Peyer's patch (tissue), 4 donors: ENCODE measurements around the gene MT2A. TPM values are rescaled to one million over a fixed set of nuclear protein-coding genes. Genes with fewer than 3 reads are reported as not detected.

ENCODE experiments used
- DNase-seq, 3 donors: peaks; one replicate each; pipeline ENCODE4 v3.0.0-alpha.2; 2017 to 2019
- H3K27ac ChIP-seq, 4 donors: fragments of 200-600 bp; sonication (generic); one replicate each; pipeline ENCODE4 v1.5.1; 2016 to 2019
- H3K27me3 ChIP-seq, 2 donors: fragments of 200-600 bp; sonication (generic); one replicate each; pipeline ENCODE4 v1.5.1; 2019
- H3K36me3 ChIP-seq, 3 donors: fragments of 200-600 bp; sonication (generic); one replicate each; pipeline ENCODE4 v1.5.1; 2016 to 2019
- H3K4me1 ChIP-seq, 4 donors: fragments of 200-600 bp; sonication (generic); one replicate each; pipeline ENCODE4 v1.5.1; 2016 to 2019
- H3K4me3 ChIP-seq, 4 donors: fragments of 200-600 bp; sonication (generic); 1 replicate in 3 of 4; 2 replicates in 1 of 4; pipeline ENCODE4 v1.5.1; 2016 to 2019; ENCODE audit warnings: mild to moderate bottlenecking in 1 of 4
- H3K9me3 ChIP-seq, 4 donors: fragments of 200-600 bp; sonication (generic); one replicate each; pipeline ENCODE4 v1.5.1; 2016 to 2019; ENCODE audit warnings: mild to moderate bottlenecking in 1 of 4
- CTCF ChIP-seq, 6 experiments: fragments of 450-650 bp in 4 of 6; fragments of 200-600 bp in 2 of 6; sonication (generic) in 1 of 6; IDR thresholded peaks; one replicate each; pipeline ENCODE4 v1.5.1; 2017 to 2019; ENCODE audit warnings: antibody characterized with exemption in 6 of 6, mild to moderate bottlenecking in 3 of 6, moderate library complexity in 1 of 6
- POLR2A ChIP-seq, 2 donors: fragments of 450-650 bp; IDR thresholded peaks; one replicate each; pipeline ENCODE4 v1.5.1; 2017; ENCODE audit warnings: antibody characterized with exemption in 2 of 2, mild to moderate bottlenecking in 2 of 2, moderate library complexity in 2 of 2
- total RNA-seq, 4 donors: library from RNA; depleted of rRNA; stranded (reverse); fragments of >200 nt; gene quantifications; one replicate each; pipeline ENCODE4 v1.1.0, GENCODE V29; 2016

MT2A gene
- total RNA-seq, 4 donors from 2014 or later = 33.2 to 1,072 (median 216) TPM

DNA sequence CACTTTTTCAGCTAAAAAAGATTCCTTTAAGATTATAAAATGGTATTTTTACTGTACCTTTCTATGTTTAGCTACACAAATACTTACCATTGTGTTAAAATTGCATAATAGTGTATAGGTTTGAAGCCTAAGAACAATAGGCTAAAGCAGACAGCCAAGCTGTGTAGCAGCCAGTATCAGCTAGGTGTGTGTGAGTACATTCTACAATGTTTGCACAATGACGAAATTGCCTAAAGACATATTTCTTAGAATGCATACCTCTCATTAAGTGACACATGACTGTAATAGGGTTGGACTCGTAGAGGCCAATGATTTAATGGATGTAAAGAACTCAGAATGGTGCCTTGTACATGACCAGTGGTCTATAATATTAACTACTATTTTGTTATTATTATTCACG is 41.4 kb downstream of the MT2A start:
- no peak for DNase-seq
- Histone ChIP-seq H3K4me3 (no peak overlapping the region), H3K36me3 (no peaks in the 10 kb centered on the region), H3K4me1 (no peaks in the 10 kb centered on the region), H3K9me3 (no peaks in the 10 kb centered on the region), H3K27me3 (no peaks in the 10 kb centered on the region), H3K27ac (no peak overlapping the region)
- TF ChIP-seq CTCF (IDR thresholded peaks at IDR 0.05) (no peak), POLR2A (IDR thresholded peaks at IDR 0.05) (no peak)

- no peak within 1 kb of the TSS for H3K27ac ChIP-seq
- H3K9me3 ChIP-seq = no peaks in the 10 kb centered on the region
- no peak for TF ChIP-seq CTCF (IDR thresholded peaks at IDR 0.05)
- no peak for TF ChIP-seq POLR2A (IDR thresholded peaks at IDR 0.05)
- H3K27me3 ChIP-seq = no peaks in the 10 kb centered on the region
- no peak for DNase-seq
- H3K4me1 ChIP-seq = no peaks in the 10 kb centered on the region
- H3K4me3 ChIP-seq = no peak within 1 kb of the TSS
- no peaks in the 10 kb centered on the region for H3K36me3 ChIP-seq
Observed at GRCh38 chr16:56651586-56651985, 43.2 kb downstream of the MT2A start, which contains the start of gene MT1B. MT1B (plus strand) TSS chr16:56651886; CDS start chr16:56651954, 68 bp downstream.

- Histone ChIP-seq H3K27ac (no peak overlapping the region), H3K27me3 (no peaks in the 10 kb centered on the region), H3K36me3 (no peaks in the 10 kb centered on the region), H3K9me3 (no peaks in the 10 kb centered on the region), H3K4me1 (no peaks in the 10 kb centered on the region), H3K4me3 (no peak overlapping the region)
- DNase-seq = no peak
- no peak for TF ChIP-seq CTCF (IDR thresholded peaks at IDR 0.05)
- TF ChIP-seq POLR2A (IDR thresholded peaks at IDR 0.05) = no peak
Observed at GRCh38 chr16:56652600-56652999, 44.2 kb downstream of the MT2A start.

GRCh38 chr16:56653218-56653617 is 44.8 kb downstream of the MT2A start:
- Histone ChIP-seq H3K4me1 (peaks cover 0 to 3% (median under 1%) of the 10 kb centered on the region in 4 donors), H3K27ac (no peak overlapping the region), H3K4me3 (no peak overlapping the region), H3K36me3 (no peaks in the 10 kb centered on the region), H3K9me3 (no peaks in the 10 kb centered on the region), H3K27me3 (no peaks in the 10 kb centered on the region)
- TF ChIP-seq POLR2A (IDR thresholded peaks at IDR 0.05) = no peak
- no peak for TF ChIP-seq CTCF (IDR thresholded peaks at IDR 0.05)
- DNase-seq = peak in 1 of 3 donors; percentile 59

DNA sequence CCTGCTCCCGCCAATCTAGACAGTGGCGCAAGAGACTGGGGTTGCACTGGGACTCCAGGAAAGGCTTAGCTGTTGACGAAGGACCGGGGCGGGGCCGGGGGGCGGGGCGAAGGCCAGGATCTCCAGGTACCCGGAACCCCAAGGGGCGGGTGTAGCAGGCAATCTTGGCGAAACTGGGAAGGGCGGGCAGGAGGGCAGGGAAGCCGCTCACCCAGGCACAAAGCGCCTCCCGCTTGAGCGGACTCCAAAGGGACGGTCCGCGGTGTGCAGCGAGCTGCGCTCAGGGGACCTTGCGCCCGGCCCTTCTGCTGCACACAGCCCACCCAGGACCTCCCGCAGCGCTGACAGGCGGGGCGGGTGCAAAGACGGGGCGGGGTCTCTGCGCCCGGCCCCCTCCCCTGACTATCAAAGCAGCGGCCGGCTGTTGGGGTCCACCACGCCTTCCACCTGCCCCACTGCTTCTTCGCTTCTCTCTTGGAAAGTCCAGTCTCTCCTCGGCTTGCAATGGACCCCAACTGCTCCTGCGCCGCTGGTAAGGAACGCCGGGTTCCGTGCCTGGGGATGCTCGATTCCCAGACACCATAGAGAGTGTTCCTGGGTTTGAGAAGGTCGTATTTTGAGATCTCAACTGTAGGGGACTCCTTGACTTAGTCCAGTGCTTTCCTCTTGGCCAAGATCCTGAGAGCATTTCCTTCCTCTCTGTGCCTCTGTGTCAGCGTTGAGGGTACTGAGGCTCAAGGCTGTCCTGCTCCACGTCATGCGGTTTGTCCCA is 49.4 kb downstream of the MT2A start, which contains the start of gene MT1F:
TSS of gene MT1F (plus strand) at position 405 of the 772 bp plus-strand sequence. CDS start at position 505, 100 bp downstream.
- no peaks in the 10 kb centered on the region for H3K27me3 ChIP-seq
- DNase-seq = peak; percentile 87 to 99 (median 97)
- peaks cover 0 to 6% (median 0%) of the 10 kb centered on the region in 3 donors for H3K36me3 ChIP-seq
- TF ChIP-seq CTCF (IDR thresholded peaks at IDR 0.05) = peak in 1 of 6 experiments; percentile 24
- peak; percentile 79 to 87 for TF ChIP-seq POLR2A (IDR thresholded peaks at IDR 0.05)
- peak within 1 kb of the TSS; percentile 70 to 86 (median 76) for H3K27ac ChIP-seq
- H3K4me3 ChIP-seq = peak within 1 kb of the TSS; percentile 53 to 74 (median 66)
- H3K4me1 ChIP-seq = peaks cover 0 to 13% (median 2%) of the 10 kb centered on the region in 4 donors
- H3K9me3 ChIP-seq = no peaks in the 10 kb centered on the region
